GM23248 (cell line): ENCODE measurements around the gene SPINT1. TPM values are rescaled to one million over a fixed set of nuclear protein-coding genes. Genes with fewer than 3 reads are reported as not detected.

ENCODE experiments used
- DNase-seq: peaks from one replicate; pipeline ENCODE4 v3.0.0-alpha.2; 2015
- H2AFZ ChIP-seq: fragments of 200-600 bp; sonication (generic); 2 replicates; pipeline ENCODE4 v1.6.1; 2016; ENCODE audit warnings: antibody characterized with exemption
- H3F3A ChIP-seq: fragments of 200-600 bp; sonication (generic); 2 replicates; pipeline ENCODE4 v1.6.1; 2016; ENCODE audit warnings: mild to moderate bottlenecking, antibody characterized with exemption, mixed run types; ENCODE audit not compliant: insufficient read depth
- H3K27ac ChIP-seq: fragments of 200-600 bp; sonication (generic); 2 replicates; pipeline ENCODE4 v1.5.1; 2016; ENCODE audit warnings: mild to moderate bottlenecking
- H3K27me3 ChIP-seq: fragments of 200-600 bp; sonication (generic); replicated peaks from 2 replicates; pipeline ENCODE4 v1.6.1; 2016; ENCODE audit warnings: mild to moderate bottlenecking; ENCODE audit not compliant: insufficient read depth
- H3K36me3 ChIP-seq: fragments of 200-600 bp; sonication (generic); 2 replicates; pipeline ENCODE4 v1.6.1; 2016; ENCODE audit warnings: low read depth, mild to moderate bottlenecking
- H3K4me1 ChIP-seq: fragments of 200-600 bp; sonication (generic); 2 replicates; pipeline ENCODE4 v1.6.1; 2016; ENCODE audit warnings: mild to moderate bottlenecking; ENCODE audit not compliant: insufficient read depth
- H3K4me2 ChIP-seq: fragments of 200-600 bp; sonication (generic); one replicate; pipeline ENCODE4 v1.6.1; 2016; ENCODE audit warnings: mild to moderate bottlenecking; ENCODE audit not compliant: unreplicated experiment
- H3K4me3 ChIP-seq: fragments of 200-600 bp; sonication (generic); 2 replicates; pipeline ENCODE4 v1.5.1; 2016; ENCODE audit warnings: mild to moderate bottlenecking
- H3K79me2 ChIP-seq: fragments of 200-600 bp; sonication (generic); 2 replicates; pipeline ENCODE4 v1.6.1; 2016; ENCODE audit warnings: mild to moderate bottlenecking; ENCODE audit not compliant: insufficient read depth
- H3K9ac ChIP-seq: fragments of 200-600 bp; sonication (generic); 2 replicates; pipeline ENCODE4 v1.6.1; 2016; ENCODE audit warnings: mild to moderate bottlenecking
- H3K9me2 ChIP-seq: fragments of 200-600 bp; sonication (generic); 2 replicates; pipeline ENCODE4 v1.6.1; 2016; ENCODE audit warnings: mixed run types, mild to moderate bottlenecking, moderate library complexity; ENCODE audit not compliant: insufficient read depth
- H3K9me3 ChIP-seq: fragments of 200-600 bp; sonication (generic); one replicate; pipeline ENCODE4 v1.6.1; 2017; ENCODE audit warnings: low read depth
- H4K20me1 ChIP-seq: fragments of 200-600 bp; sonication (generic); 2 replicates; pipeline ENCODE4 v1.6.0; 2016; ENCODE audit not compliant: insufficient read depth
- EZH2 ChIP-seq: fragments of 200-600 bp; sonication (generic); IDR thresholded peaks from 2 replicates; pipeline ENCODE4 v1.6.1; 2018; ENCODE audit warnings: antibody characterized with exemption, mild to moderate bottlenecking; ENCODE audit not compliant: insufficient read depth, poor library complexity, severe bottlenecking
- EZH2phosphoT487 ChIP-seq: fragments of 200-600 bp; sonication (generic); IDR thresholded peaks from 2 replicates; pipeline ENCODE4 v1.6.1; 2018; ENCODE audit warnings: antibody characterized with exemption, moderate library complexity, mild to moderate bottlenecking, low read depth; ENCODE audit not compliant: insufficient read depth
- WGBS, 2 experiments: methylation state at CpG; one replicate each; pipeline ENCODE4 v1.1.6; 2015 to 2017; ENCODE audit warnings: low lambda C conversion rate in 2 of 2, low coverage in 1 of 2; ENCODE audit errors: missing lambda C conversion rate in 2 of 2; 5-methylcytosine and 5-hydroxymethylcytosine counted together
- in situ Hi-C: fragments of 300-500 bp; cut with MboI; formaldehyde crosslinking; loops from 2 replicates; pipeline ENCODE4 v1.15.0; 2020
- polyA plus RNA-seq: library from polyadenylated mRNA; unstranded; fragments of >200 nt; fragmentation: Nextera tagmentation; extraction: Ambion mirVana; gene quantifications from 2 replicates; pipeline ENCODE4 v1.2.1, GENCODE V29; 2016
- total RNA-seq: library from RNA; depleted of rRNA; stranded (reverse); fragments of >200 nt; shearing (Covaris generic); gene quantifications from 2 replicates; pipeline ENCODE4 v1.2.3, GENCODE V29; 2014

The SPINT1 gene
- total and polyA plus RNA-seq, 2 experiments from 2014 or later, result 0.19 to 7.8 TPM

- no peak overlapping the region for H3K27ac ChIP-seq
- no peaks in the 10 kb centered on the region for H3K27me3 ChIP-seq
- H3K4me1 ChIP-seq, result no peaks in the 10 kb centered on the region
- H3K9ac ChIP-seq, result no peak overlapping the region
- no peaks in the 10 kb centered on the region for H3K9me3 ChIP-seq
- no peak for TF ChIP-seq EZH2
- no peak for TF ChIP-seq EZH2phosphoT487
- H3K9me2 ChIP-seq, result no peaks in the 10 kb centered on the region
- H3K4me2 ChIP-seq, result no peak overlapping the region
- H3K4me3 ChIP-seq, result no peak overlapping the region
- H3K36me3 ChIP-seq, result no peaks in the 10 kb centered on the region
- H4K20me1 ChIP-seq, result no peaks in the 10 kb centered on the region
- no peak for DNase-seq
- H3F3A ChIP-seq, result no peaks in the 10 kb centered on the region
- in situ Hi-C loops, result no loop called here
- no peaks in the 10 kb centered on the region for H3K79me2 ChIP-seq
- H2AFZ ChIP-seq, result no peak overlapping the region
- 65 to 73% methylated on average over 6 of the region's 6 CpGs for WGBS, 2 experiments
Observed at GRCh38 chr15:40881351-40881750, 37.5 kb downstream of the SPINT1 start.

- Histone ChIP-seq H3K4me3 (no peak overlapping the region), H3K9me3 (no peaks in the 10 kb centered on the region), H4K20me1 (no peaks in the 10 kb centered on the region), H3K9ac (no peak overlapping the region), H3K4me2 (no peak overlapping the region), H3K79me2 (no peaks in the 10 kb centered on the region), H3K27me3 (no peaks in the 10 kb centered on the region), H3K9me2 (no peaks in the 10 kb centered on the region), H3K27ac (no peak overlapping the region), H3F3A (no peaks in the 10 kb centered on the region), H2AFZ (no peak overlapping the region), H3K36me3 (no peaks in the 10 kb centered on the region), H3K4me1 (no peaks in the 10 kb centered on the region)
- in situ Hi-C loops, result no loop called here
- TF ChIP-seq EZH2, result no peak
- no peak for TF ChIP-seq EZH2phosphoT487
- DNase-seq, result no peak
- 5 to 13% methylated on average over 1 of the region's 1 CpG for WGBS, 2 experiments
Observed at GRCh38 chr15:40886586-40886985, 42.7 kb downstream of the SPINT1 start.

GRCh38 chr15:40889112-40889511 is 45.3 kb downstream of the SPINT1 start:
- TF ChIP-seq EZH2 (no peak), EZH2phosphoT487 (no peak)
- no peaks in the 10 kb centered on the region for H3K4me1 ChIP-seq
- in situ Hi-C loops, result no loop called here
- no peaks in the 10 kb centered on the region for H4K20me1 ChIP-seq
- no peak overlapping the region for H3K4me3 ChIP-seq
- H3K36me3 ChIP-seq, result no peaks in the 10 kb centered on the region
- H3K9me2 ChIP-seq, result no peaks in the 10 kb centered on the region
- no peaks in the 10 kb centered on the region for H3K9me3 ChIP-seq
- H2AFZ ChIP-seq, result no peak overlapping the region
- no peaks in the 10 kb centered on the region for H3K27me3 ChIP-seq
- H3K4me2 ChIP-seq, result no peak overlapping the region
- H3K79me2 ChIP-seq, result no peaks in the 10 kb centered on the region
- H3F3A ChIP-seq, result no peaks in the 10 kb centered on the region
- no peak overlapping the region for H3K27ac ChIP-seq
- no peak for DNase-seq
- H3K9ac ChIP-seq, result no peak overlapping the region

- in situ Hi-C loops, result no loop called here
- Histone ChIP-seq H4K20me1 (no peaks in the 10 kb centered on the region), H3K27me3 (no peaks in the 10 kb centered on the region), H3K4me1 (0 out of 2 replicates have a peak, but pooled peaks cover 8% of the 10 kb centered on the region), H3K79me2 (peaks cover 18% of the 10 kb centered on the region), H3K9me2 (no peaks in the 10 kb centered on the region), H2AFZ (no peak overlapping the region), H3F3A (no peaks in the 10 kb centered on the region), H3K27ac (no peak overlapping the region), H3K36me3 (no peaks in the 10 kb centered on the region), H3K9ac (no peak overlapping the region), H3K4me3 (no peak overlapping the region), H3K4me2 (no peak overlapping the region), H3K9me3 (no peaks in the 10 kb centered on the region)
- TF ChIP-seq EZH2 (no peak), EZH2phosphoT487 (no peak)
- no peak for DNase-seq
- 73 to 83% methylated on average over 5 of the region's 5 CpGs for WGBS, 2 experiments
Observed at GRCh38 chr15:40891138-40891537, 47.3 kb downstream of the SPINT1 start.

- H3F3A ChIP-seq, result no peaks in the 10 kb centered on the region
- no peak overlapping the region for H3K4me2 ChIP-seq
- H3K36me3 ChIP-seq, result no peaks in the 10 kb centered on the region
- H3K9me2 ChIP-seq, result no peaks in the 10 kb centered on the region
- H3K4me3 ChIP-seq, result no peak overlapping the region
- 15 to 19% methylated on average over 4 of the region's 4 CpGs for WGBS, 2 experiments
- TF ChIP-seq EZH2, result no peak
- TF ChIP-seq EZH2phosphoT487, result no peak
- H2AFZ ChIP-seq, result no peak overlapping the region
- peaks cover 26% of the 10 kb centered on the region for H3K79me2 ChIP-seq
- no peaks in the 10 kb centered on the region for H3K9me3 ChIP-seq
- 0 out of 2 replicates have a peak, but pooled peaks cover 8% of the 10 kb centered on the region for H3K4me1 ChIP-seq
- in situ Hi-C loops, result no loop called here
- H3K27ac ChIP-seq, result no peak overlapping the region
- peak; percentile 73 for DNase-seq
- no peak overlapping the region for H3K9ac ChIP-seq
- no peaks in the 10 kb centered on the region for H4K20me1 ChIP-seq
- H3K27me3 ChIP-seq, result no peaks in the 10 kb centered on the region
Observed at GRCh38 chr15:40891810-40892446, 48.1 kb downstream of the SPINT1 start.
